Hematopoietic multipotent progenitor cell treated with erythropoietin and hydrocortisone succinate and interleukin-3 and kit ligand, for 4 days (in vitro differentiated cells): ENCODE data around the gene ZNF804B.

Source experiments
- DNase-seq: peaks from one replicate; pipeline ENCODE4 v3.0.0-alpha.2; 2015

Gene ZNF804B

GRCh38 chr7:88842201-88842600 lies 82.7 kb downstream of the ZNF804B start:
- no peak for DNase-seq

DNA sequence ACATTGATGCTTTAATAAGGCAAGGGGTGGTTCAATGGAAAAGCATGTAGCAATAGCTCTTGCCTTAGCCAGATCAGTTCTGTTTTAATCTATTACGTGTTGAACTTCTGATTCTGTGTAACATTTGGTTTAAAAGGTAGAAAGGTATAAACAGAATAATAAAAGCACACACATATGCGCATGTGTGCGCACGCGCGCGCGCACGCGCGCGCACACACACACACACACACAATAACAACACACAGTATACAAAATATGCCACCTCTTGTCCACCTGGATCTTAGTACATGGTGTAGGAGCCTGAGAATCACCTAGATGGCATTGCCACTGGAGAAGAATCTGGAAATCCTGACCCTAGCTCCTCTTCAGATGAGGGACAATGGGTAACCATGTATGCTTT lies 85.6 kb downstream of the ZNF804B start:
- DNase-seq = no peak

DNA sequence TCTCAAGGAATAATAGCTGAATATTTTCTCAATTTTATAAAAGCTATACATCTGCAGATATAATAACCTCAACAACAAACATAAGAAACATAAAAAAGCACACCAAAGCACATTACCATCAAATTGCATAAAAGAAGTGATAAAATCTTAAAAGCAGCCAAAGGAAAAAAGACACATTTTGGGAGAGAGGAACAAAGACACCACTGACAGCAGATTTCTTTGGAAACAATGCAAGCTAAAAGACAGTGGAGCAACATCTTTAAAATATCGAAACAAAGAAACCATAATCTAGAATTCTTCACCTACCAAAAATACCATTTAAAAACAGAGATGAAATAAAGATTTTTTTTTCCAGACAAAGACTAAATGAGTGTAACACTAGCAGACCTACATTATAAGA lies 91.7 kb downstream of the ZNF804B start:
- no peak for DNase-seq

- DNase-seq = no peak
Measured at GRCh38 chr7:88859288-88859687, 99.8 kb downstream of the ZNF804B start.

DNA sequence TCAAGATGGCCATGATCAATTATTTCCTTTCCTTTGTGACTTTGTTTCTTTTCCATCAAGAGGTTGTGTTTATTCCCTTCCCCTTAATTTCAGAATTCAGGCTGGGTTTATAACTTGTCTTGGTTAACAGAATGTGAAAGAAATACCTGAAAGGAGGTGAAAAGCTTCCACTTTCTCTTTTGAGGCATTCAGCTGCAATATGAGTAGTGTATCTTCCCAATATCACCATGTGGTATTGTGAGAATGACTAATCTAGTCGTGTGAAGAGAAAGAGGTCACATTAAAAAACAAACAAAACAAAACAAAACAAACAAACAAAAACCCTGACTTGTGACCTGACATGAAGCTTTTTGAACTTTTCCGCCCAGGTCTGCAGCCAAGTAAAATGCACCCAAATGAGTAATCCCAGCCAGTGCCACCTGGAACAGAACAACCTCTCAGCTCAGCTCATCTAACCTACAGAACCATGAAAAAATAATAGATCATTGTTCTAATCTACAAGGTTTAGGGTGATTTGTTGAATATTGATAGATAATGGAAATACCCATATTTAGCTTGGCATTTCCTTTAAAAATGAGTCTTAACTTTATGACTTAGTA lies 106.9 kb downstream of the ZNF804B start:
- no peak for DNase-seq

- DNase-seq = no peak
Measured at GRCh38 chr7:88867158-88867557, 107.7 kb downstream of the ZNF804B start.

- DNase-seq = no peak
Measured at GRCh38 chr7:88868456-88868855, 109.0 kb downstream of the ZNF804B start.

- DNase-seq = no peak
Measured at GRCh38 chr7:88881136-88881535, 121.6 kb downstream of the ZNF804B start.

- DNase-seq = no peak
Measured at GRCh38 chr7:88885131-88885530, 125.6 kb downstream of the ZNF804B start.

DNA sequence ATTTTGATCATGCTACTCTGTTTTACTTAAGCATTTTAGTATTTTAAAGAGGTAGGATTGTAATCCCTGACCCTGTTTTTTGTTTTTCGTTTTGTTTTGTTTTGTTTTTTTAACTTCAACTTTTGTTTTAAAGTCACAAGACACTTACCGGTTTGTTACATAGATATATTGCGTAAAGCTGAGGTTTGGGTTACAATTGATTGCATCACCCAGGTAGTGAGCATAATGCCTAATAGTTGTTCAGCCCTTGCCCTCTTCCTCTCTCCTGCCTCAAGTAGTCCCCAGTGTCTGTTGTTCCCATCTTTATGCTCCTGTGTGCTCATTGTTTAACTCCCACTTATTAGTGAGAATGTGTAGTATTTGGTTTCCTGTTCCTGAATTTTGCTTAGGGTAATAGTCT lies 129.2 kb downstream of the ZNF804B start:
- peak; percentile 42 for DNase-seq

DNA sequence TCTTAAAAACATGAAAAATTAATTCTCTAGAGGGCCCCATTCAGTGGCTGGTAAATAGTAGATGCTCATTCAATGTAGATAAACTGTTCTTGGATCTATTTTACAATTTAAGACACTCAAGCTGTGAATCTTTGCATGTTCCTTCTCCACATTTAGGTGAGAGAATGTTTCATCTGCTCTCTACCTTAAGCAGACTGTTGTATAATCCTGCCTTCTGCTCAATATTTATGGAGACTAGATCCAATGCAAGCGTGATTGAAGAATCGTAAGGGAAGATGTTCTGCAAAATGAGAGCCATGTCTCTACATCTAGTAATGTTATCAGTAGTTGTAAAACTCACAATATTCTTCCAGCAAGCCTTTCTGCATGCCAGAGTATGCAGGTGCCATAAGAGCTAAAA lies 151.0 kb downstream of the ZNF804B start:
- DNase-seq = no peak

DNA sequence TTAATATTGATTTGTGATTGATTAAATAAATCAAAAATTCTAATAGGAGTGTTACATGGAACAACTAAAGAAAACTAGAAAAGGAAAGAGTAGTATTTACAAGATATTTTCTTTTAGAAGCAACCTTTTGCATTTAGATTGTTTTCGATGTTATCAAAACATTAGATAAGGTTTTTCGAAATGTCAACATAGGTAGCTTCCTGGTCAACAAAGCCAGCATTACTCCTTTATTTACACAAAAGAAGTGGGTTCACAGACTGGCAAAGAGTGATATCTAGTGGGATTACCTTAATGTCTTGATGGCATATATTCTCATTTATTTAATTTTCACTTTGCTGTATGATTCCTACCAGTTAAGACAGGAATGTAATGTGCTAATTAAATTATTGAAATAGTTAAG lies 153.4 kb downstream of the ZNF804B start:
- DNase-seq = no peak

DNA sequence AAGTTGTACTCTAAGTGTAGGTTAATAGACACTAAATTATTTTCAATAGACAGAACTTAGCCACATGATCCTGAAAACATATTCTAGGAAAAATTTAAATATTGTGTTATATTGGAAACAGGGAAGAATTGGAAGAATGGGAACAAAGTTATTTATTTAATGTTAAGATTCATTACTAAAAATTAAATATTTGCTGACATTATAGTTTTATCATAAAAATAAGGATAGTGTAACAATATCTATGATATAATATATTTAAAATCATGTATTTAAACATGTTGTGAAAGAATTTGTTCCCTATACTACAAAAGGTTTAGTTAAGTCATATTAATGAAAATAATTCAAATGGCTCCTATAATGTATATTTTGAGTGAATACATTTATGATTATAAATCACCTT lies 156.1 kb downstream of the ZNF804B start:
- DNase-seq = no peak

DNA sequence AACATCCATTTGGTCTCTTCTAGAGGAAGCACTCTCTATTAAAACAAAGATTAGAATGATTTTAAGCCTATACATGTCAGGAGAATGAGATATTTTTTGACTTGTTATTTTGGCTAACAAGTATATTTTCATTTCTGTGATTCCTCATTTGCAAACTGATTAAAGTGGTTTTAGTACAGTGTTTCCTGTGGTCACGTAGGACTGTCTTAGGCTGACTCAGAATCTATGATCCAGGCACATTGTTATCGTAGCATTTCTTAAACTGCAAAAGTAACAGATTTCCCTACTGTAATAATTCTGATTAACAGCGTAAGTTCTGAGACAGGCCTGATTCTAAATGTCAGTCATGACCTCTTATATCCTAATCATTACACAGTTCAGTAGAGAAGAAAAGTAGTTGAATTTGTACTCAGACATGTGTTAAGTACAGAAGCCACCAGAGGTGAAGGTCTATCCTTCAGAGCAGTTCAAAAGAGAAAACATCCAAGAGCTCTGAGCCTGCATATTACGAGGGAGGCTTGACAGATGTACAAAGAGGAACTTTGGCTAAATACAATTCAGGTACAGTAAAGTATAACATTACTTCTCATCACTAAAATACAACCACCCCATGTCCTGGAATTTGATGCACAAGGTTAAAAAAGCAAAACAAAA lies 160.1 kb downstream of the ZNF804B start:
- no peak for DNase-seq

- peak; percentile 0 for DNase-seq
Measured at GRCh38 chr7:88922944-88923343, 163.4 kb downstream of the ZNF804B start.

GRCh38 chr7:88928276-88928675 lies 168.8 kb downstream of the ZNF804B start:
- no peak for DNase-seq

- no peak for DNase-seq
Measured at GRCh38 chr7:88929719-88930118, 170.2 kb downstream of the ZNF804B start.

- no peak for DNase-seq
Measured at GRCh38 chr7:88933285-88933684, 173.8 kb downstream of the ZNF804B start.

DNA sequence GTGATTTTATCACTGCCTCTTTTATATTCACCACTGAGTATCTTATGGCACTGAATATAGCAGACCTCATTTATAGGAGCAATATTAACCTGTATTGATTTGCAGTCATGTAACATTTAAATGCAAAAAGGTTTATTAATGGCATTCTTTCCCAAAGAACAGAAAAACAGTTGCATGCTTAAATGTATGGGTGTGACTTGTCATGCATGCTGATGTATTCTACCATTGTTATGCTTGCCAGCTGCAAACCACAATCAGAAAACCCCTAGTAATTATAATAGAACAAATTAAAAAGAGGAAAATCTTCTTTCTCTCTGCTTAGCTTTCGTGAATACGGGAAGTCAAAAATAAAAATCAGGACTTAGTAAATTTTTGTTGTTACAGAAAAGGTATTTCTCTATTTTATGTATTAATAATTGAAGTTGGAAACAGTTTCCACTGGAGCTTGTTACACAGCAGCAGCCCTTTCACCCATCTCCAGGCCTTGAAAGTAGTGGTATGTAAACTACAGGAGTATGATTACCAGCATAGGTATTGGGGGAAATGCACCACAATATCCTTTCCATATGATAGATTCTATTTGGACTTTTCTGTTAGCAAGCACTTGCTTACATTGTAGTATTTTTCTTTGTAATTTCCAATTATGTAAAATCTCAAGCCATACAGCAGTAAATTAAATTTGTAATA lies 183.5 kb downstream of the ZNF804B start:
- no peak for DNase-seq

DNA sequence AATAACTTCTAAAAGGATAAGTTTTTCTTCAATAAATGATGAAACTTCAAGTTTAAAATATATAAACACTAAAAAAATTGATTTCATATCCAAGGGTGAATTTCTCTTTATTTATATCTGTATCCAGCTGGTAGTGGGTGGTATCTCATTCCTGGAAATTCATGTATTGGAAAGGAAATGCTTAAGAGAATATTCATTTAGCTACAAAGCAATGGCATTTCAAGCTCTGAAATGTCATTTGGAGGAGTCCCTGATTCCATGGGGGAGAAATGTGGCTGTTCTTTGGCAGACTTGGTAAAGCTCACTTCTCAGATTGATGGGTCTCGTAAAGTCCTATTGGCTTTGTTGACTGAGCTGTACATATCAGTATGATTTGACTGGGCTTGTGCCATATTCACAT lies 192.3 kb downstream of the ZNF804B start:
- no peak for DNase-seq

DNA sequence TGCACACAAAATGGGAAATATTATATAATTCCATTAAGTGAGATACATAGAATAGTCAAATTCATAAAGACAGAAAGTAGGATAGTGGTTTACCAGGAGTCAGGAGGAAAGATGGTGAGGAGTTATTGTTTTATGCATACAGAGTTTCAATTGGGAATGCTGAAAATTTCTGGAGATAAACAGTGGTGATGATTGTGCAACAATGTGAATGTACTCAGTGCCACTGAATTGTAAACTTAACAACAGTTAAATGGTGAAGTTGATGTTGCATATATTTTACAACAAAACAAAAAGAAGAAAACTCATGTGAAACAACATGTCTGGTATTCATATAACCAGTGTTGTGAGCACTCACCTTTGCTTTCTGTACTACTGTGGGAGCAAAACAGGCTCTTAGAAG lies 204.9 kb downstream of the ZNF804B start:
- no peak for DNase-seq

- DNase-seq = no peak
Measured at GRCh38 chr7:88965371-88965770, 205.9 kb downstream of the ZNF804B start.

- no peak for DNase-seq
Measured at GRCh38 chr7:88967432-88967831, 207.9 kb downstream of the ZNF804B start.

GRCh38 chr7:88969167-88969566 lies 209.7 kb downstream of the ZNF804B start:
- no peak for DNase-seq

DNA sequence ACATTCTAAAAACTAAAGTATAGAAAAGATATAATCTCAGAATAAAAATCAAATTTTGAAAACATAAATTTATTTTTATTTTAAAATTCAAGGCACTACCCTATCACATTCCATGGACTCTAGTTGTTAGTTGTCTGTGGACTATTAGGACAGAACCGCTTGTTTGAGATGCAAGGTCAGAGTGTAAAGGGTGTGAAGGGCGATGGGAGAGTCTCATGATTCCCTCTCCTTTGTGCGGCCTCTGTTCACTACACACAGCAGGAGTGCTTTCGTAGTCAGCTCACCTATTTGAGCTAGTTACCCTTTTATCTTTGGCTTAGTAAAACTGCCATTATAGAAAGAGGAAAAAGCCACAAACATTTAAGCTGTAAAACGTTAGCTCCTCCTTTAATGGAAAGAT lies 225.8 kb downstream of the ZNF804B start:
- no peak for DNase-seq
